Tibial nerve (tissue), 3 donors: ENCODE results near the gene SCG5.

ENCODE experiments used
- CTCF ChIP-seq, 5 experiments: fragments of 200-600 bp in 3 of 5; fragments of 450-650 bp in 2 of 5; sonication (generic) in 3 of 5; IDR thresholded peaks; one replicate each; pipeline ENCODE4 v1.5.1; 2016 to 2019; ENCODE audit warnings: antibody characterized with exemption in 5 of 5, mild to moderate bottlenecking in 3 of 5, moderate library complexity in 2 of 5
- POLR2A ChIP-seq, 2 donors: fragments of 450-650 bp; IDR thresholded peaks; one replicate each; pipeline ENCODE4 v1.6.1; 2017; ENCODE audit warnings: antibody characterized with exemption in 2 of 2, mild to moderate bottlenecking in 2 of 2, moderate library complexity in 2 of 2

GRCh38 chr15:32657941-32658340, 16.4 kb downstream of the SCG5 start:
- TF ChIP-seq CTCF (IDR thresholded peaks at IDR 0.05) (no peak), POLR2A (IDR thresholded peaks at IDR 0.05) (no peak)
